PC-3 (cell line): ENCODE data around the gene TMEM207. TPM values are rescaled to one million over a fixed set of nuclear protein-coding genes. Genes with fewer than 3 reads are reported as not detected.
A peak's percentile ranks its signal among the peaks of the same experiment; 100 is the strongest.

Experiments used
- ATAC-seq: fragments of 200-7000 bp; cut with Tn5 transposase; 2 replicates; pipeline ENCODE4 v1.9.1; 2020; ENCODE audit warnings: mild to moderate bottlenecking, moderate library complexity
- Bru-seq: library from RNA; stranded (reverse); fragments of 400-500 nt; gene quantifications from one replicate; lab custom pipeline; 2021; lab: Mats Ljungman, UMichigan
- BruChase-seq, 2 experiments: library from RNA; stranded (reverse); fragments of 400-500 nt; gene quantifications; one replicate each; lab custom pipeline; 2021; lab: Mats Ljungman, UMichigan
- BruUV-seq: library from RNA; stranded (reverse); fragments of 400-500 nt; replicated peaks from 2 replicates; lab custom pipeline; 2021; lab: Mats Ljungman, UMichigan
- CTCF ChIA-PET: fragments of 300-600 bp; sonication (Branson Sonifier 250); formaldehyde crosslinking; loops from one replicate; lab custom pipeline; 2022; ENCODE audit warnings: antibody characterized with exemption; lab: Charles Lee
- POLR2A ChIA-PET: fragments of 300-600 bp; sonication (Branson Sonifier 250); formaldehyde crosslinking; loops from one replicate; lab custom pipeline; 2022; ENCODE audit warnings: antibody characterized with exemption; ENCODE audit not compliant: unreplicated experiment; lab: Charles Lee
- DNase-seq: peaks from one replicate; pipeline ENCODE4 v3.0.0-alpha.2; 2015
- H2AFZ ChIP-seq: fragments of 300-600 bp; sonication (generic); 2 replicates; pipeline ENCODE4 v1.6.0; 2016; ENCODE audit warnings: antibody characterized with exemption, low read length
- H3F3A ChIP-seq: fragments of 300-600 bp; sonication (generic); one replicate; pipeline ENCODE4 v1.6.0; 2017; ENCODE audit warnings: antibody characterized with exemption, low read length, control low read depth, mild to moderate bottlenecking; ENCODE audit not compliant: unreplicated experiment
- H3K27ac ChIP-seq: fragments of 300-600 bp; sonication (generic); 2 replicates; pipeline ENCODE4 v1.5.1; 2016; ENCODE audit warnings: mild to moderate bottlenecking, low read length
- H3K27me3 ChIP-seq: fragments of 300-600 bp; sonication (generic); 2 replicates; pipeline ENCODE4 v1.6.1; 2016; ENCODE audit warnings: low read length, mixed read lengths
- H3K36me3 ChIP-seq: fragments of 300-600 bp; sonication (generic); 2 replicates; pipeline ENCODE4 v1.6.1; 2016; ENCODE audit warnings: low read depth, mixed run types, low read length, mixed read lengths
- H3K4me1 ChIP-seq: fragments of 300-600 bp; sonication (generic); 2 replicates; pipeline ENCODE4 v1.5.1; 2016; ENCODE audit warnings: low read length; ENCODE audit not compliant: insufficient read depth
- H3K4me2 ChIP-seq: fragments of 300-600 bp; sonication (generic); 2 replicates; pipeline ENCODE4 v1.6.0; 2016; ENCODE audit warnings: low read length
- H3K4me3 ChIP-seq: fragments of 300-600 bp; sonication (generic); 2 replicates; pipeline ENCODE4 v1.5.1; 2016; ENCODE audit warnings: mild to moderate bottlenecking, low read length, mixed read lengths
- H3K79me2 ChIP-seq: fragments of 300-600 bp; sonication (generic); 2 replicates; pipeline ENCODE4 v1.6.1; 2017; ENCODE audit warnings: low read length, mixed read lengths
- H3K9ac ChIP-seq: fragments of 300-600 bp; sonication (generic); 2 replicates; pipeline ENCODE4 v1.6.0; 2016; ENCODE audit warnings: mild to moderate bottlenecking, low read length
- H3K9me2 ChIP-seq: fragments of 300-600 bp; sonication (generic); replicated peaks from 2 replicates; pipeline ENCODE4 v1.6.1; 2016; ENCODE audit warnings: mixed run types, low read length, mixed read lengths
- H3K9me3 ChIP-seq: fragments of 300-600 bp; sonication (generic); 2 replicates; pipeline ENCODE4 v1.6.1; 2016; ENCODE audit warnings: low read length, mixed read lengths
- H4K20me1 ChIP-seq: fragments of 300-600 bp; sonication (generic); 2 replicates; pipeline ENCODE4 v1.6.1; 2016; ENCODE audit warnings: low read length, mixed read lengths
- EZH2 ChIP-seq: fragments of 300-600 bp; sonication (generic); IDR thresholded peaks from one replicate; pipeline ENCODE4 v1.6.1; 2017; ENCODE audit warnings: antibody characterized with exemption, mild to moderate bottlenecking, low read length; ENCODE audit not compliant: unreplicated experiment
- EZH2phosphoT487 ChIP-seq: fragments of 300-600 bp; sonication (generic); IDR thresholded peaks from 2 replicates; pipeline ENCODE4 v1.6.1; 2018; ENCODE audit warnings: mild to moderate bottlenecking, antibody characterized with exemption, low read length, borderline replicate concordance
- intact Hi-C: fragments of 100-400 bp; cut with micrococcal nuclease; formaldehyde crosslinking; loops from 2 replicates; pipeline ENCODE4 v1.9.0; 2023
- long read RNA-seq: library from polyadenylated mRNA; unstranded; transcript quantifications from one replicate; pipeline ENCODE4 v2.0.0, GENCODE V29; 2021; ENCODE audit not compliant: unreplicated experiment
- total RNA-seq: library from RNA; depleted of rRNA; stranded (reverse); fragments of >200 nt; gene quantifications from 2 replicates; pipeline ENCODE4 v1.2.3, GENCODE V29; 2014; rRNA removed
- TF ChIP-seq, protein P1 (sequence below): fragments of 300-600 bp; sonication (generic); conservative IDR thresholded peaks from 2 replicates; pipeline ENCODE4 v1.5.1; 2017; ENCODE audit warnings: antibody characterized with exemption, low read depth, mild to moderate bottlenecking, low read length

TMEM207 gene
- total RNA-seq (not detected in 2 replicates), Bru-seq, nascent RNA (not detected), BruChase-seq, experiment 1, labeled RNA remaining after a 6-hour chase (not detected), BruChase-seq, experiment 2, labeled RNA remaining after a 2-hour chase (percentile 4 among the genes with signal in this experiment)
- long read RNA-seq: 0 reads

DNA sequence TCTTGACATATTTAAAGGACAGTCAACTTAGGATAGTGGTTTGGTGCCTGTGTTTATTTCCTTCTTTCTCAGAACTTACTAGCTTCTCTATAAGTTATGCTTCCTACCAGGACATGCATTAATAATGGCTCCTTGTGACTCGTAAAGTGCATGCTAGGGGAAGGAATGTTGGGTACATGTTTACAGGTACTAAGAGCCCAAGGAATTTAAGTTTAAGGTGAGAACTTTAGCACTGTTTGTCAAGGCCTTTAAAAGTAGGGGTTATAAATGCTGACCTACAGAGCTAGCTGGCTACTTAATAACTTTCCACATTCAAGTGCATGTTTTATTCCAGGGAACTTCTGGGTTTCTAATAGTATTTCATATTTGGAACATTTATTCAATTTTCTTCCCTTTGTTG lies at the start of gene TMEM207:
Gene TMEM207, minus strand, starts transcription at position 101 of the 400 bp plus-strand sequence. Its CDS starts 92 bp downstream, at position 9.
- no peak within 1 kb of the TSS for H3K4me3 ChIP-seq
- no peaks in the 10 kb centered on the region for H3K36me3 ChIP-seq
- H3K9me2 ChIP-seq: no peaks in the 10 kb centered on the region
- H3K27ac ChIP-seq: no peak within 1 kb of the TSS
- no peak within 1 kb of the TSS for H2AFZ ChIP-seq
- TF ChIP-seq EZH2 (no peak), EZH2phosphoT487 (no peak)
- TF ChIP-seq, protein P1, sequence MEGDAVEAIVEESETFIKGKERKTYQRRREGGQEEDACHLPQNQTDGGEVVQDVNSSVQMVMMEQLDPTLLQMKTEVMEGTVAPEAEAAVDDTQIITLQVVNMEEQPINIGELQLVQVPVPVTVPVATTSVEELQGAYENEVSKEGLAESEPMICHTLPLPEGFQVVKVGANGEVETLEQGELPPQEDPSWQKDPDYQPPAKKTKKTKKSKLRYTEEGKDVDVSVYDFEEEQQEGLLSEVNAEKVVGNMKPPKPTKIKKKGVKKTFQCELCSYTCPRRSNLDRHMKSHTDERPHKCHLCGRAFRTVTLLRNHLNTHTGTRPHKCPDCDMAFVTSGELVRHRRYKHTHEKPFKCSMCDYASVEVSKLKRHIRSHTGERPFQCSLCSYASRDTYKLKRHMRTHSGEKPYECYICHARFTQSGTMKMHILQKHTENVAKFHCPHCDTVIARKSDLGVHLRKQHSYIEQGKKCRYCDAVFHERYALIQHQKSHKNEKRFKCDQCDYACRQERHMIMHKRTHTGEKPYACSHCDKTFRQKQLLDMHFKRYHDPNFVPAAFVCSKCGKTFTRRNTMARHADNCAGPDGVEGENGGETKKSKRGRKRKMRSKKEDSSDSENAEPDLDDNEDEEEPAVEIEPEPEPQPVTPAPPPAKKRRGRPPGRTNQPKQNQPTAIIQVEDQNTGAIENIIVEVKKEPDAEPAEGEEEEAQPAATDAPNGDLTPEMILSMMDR: no peak
- H3K4me1 ChIP-seq: peaks cover 9% of the 10 kb centered on the region; the same call in 1 of the 2 replicates
- H3K9ac ChIP-seq: no peak within 1 kb of the TSS
- DNase-seq: no peak
- H3K9me3 ChIP-seq: no peaks in the 10 kb centered on the region
- H4K20me1 ChIP-seq: no peaks in the 10 kb centered on the region
- ChIA-PET CTCF (no interaction called here), POLR2A (no interaction called here)
- H3K79me2 ChIP-seq: no peaks in the 10 kb centered on the region
- H3F3A ChIP-seq: no peaks in the 10 kb centered on the region
- intact Hi-C loops: loop anchor here (5.0 kb wide), 1 partner anchor 62 kb away; the partner anchor contains the start of gene IL1RAP
- no peaks in the 10 kb centered on the region for H3K27me3 ChIP-seq
- BruUV-seq: no TSS peak
- no peak for ATAC-seq
- no peak within 1 kb of the TSS for H3K4me2 ChIP-seq

DNA sequence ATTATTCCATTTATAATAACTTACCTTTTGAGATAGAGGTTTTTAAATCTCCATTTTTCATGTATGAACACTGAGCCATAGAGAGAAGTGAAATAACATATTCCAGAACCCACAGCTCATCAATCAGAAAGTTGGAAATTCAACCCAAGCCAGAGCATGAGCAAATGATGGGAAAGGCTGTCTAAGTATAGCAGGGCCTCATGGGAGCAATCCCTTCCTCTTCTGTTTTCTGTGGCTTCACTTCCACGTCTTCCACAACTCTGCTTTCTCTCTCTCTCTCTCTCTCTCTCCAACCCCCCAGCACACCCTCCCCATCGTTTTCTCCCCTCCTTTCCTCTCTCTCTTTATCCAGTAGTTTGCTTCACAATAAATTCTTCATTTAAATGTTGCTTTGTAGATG lies 49.4 kb upstream of the TMEM207 start:
- intact Hi-C loops: no loop called here
- H2AFZ ChIP-seq: no peak overlapping the region
- H3K4me1 ChIP-seq: peaks cover 4% of the 10 kb centered on the region; the same call in 1 of the 2 replicates
- no peak for ATAC-seq
- no peak for DNase-seq
- H3K36me3 ChIP-seq: no peaks in the 10 kb centered on the region
- CTCF ChIA-PET: no interaction called here
- H3K79me2 ChIP-seq: no peaks in the 10 kb centered on the region
- H3K9ac ChIP-seq: no peak overlapping the region
- no peaks in the 10 kb centered on the region for H4K20me1 ChIP-seq
- no peaks in the 10 kb centered on the region for H3F3A ChIP-seq
- H3K9me3 ChIP-seq: no peaks in the 10 kb centered on the region
- no peaks in the 10 kb centered on the region for H3K27me3 ChIP-seq
- no peak overlapping the region for H3K4me2 ChIP-seq
- POLR2A ChIA-PET: no interaction called here
- BruUV-seq: no TSS peak
- no peaks in the 10 kb centered on the region for H3K9me2 ChIP-seq
- TF ChIP-seq, protein P1: no peak
- TF ChIP-seq EZH2phosphoT487: no peak
- no peak for TF ChIP-seq EZH2
- H3K27ac ChIP-seq: no peak overlapping the region
- H3K4me3 ChIP-seq: no peak overlapping the region

DNA sequence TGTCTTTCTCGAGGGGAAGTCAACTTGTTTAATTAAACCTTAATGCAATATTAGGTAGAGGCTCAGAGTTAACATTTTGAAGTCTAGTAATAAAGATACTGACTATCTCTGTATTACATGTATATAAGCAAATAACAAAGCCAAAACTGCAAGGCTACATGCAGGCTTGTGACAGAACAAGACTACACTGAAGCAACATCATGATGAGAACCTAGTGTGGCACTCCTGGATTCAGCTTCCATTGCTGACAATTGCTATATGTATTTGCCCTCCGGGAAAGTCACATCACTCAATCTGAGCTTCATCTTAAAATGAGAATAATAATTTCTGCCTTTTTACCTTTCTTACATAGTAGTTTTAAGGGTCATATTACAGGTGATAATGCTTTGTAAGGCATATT lies 48.6 kb upstream of the TMEM207 start:
- no peak for TF ChIP-seq EZH2phosphoT487
- TF ChIP-seq, protein P1: no peak
- TF ChIP-seq EZH2: no peak
- Histone ChIP-seq H3F3A (no peaks in the 10 kb centered on the region), H3K27ac (no peak overlapping the region), H3K9me3 (no peaks in the 10 kb centered on the region), H3K79me2 (no peaks in the 10 kb centered on the region), H3K27me3 (no peaks in the 10 kb centered on the region), H3K9me2 (no peaks in the 10 kb centered on the region), H4K20me1 (no peaks in the 10 kb centered on the region), H2AFZ (no peak overlapping the region), H3K4me3 (no peak overlapping the region), H3K4me1 (peaks cover 4% of the 10 kb centered on the region; the same call in 1 of the 2 replicates), H3K4me2 (no peak overlapping the region), H3K9ac (no peak overlapping the region), H3K36me3 (no peaks in the 10 kb centered on the region)
- ATAC-seq (no peak), DNase-seq (no peak)
- ChIA-PET CTCF (no interaction called here), POLR2A (no interaction called here)
- BruUV-seq: no TSS peak
- intact Hi-C loops: no loop called here
